K562 (cell line): Measurements from ENCODE around the gene SAE1. TPM values are rescaled to one million over a fixed set of nuclear protein-coding genes. Genes with fewer than 3 reads are reported as not detected.

Source experiments
- CEBPG ChIP-seq, 3 experiments: fragments of 200-800 bp in 1 of 3; sonication (Bioruptor generic) in 1 of 3; sonication (generic) in 1 of 3; formaldehyde crosslinking in 1 of 3; IDR thresholded peaks in 2 of 3; conservative IDR thresholded peaks in 1 of 3; 2 replicates each; pipeline versions ENCODE4 v1.6.1 to v1.8.0; 2016 to 2022; ENCODE audit warnings: missing compliant biosample characterization in 2 of 3, missing genetic modification characterization in 2 of 3, mild to moderate bottlenecking in 1 of 3, missing genetic modification reagents in 1 of 3
- DACH1 ChIP-seq: fragments of 450-650 bp; IDR thresholded peaks from 2 replicates; pipeline ENCODE4 v1.6.1; 2018; ENCODE audit not compliant: partially characterized antibody
- EHMT2 ChIP-seq: fragments of 450-650 bp; IDR thresholded peaks from 2 replicates; pipeline ENCODE4 v1.6.1; 2018; ENCODE audit warnings: antibody characterized with exemption
- GTF2F1 ChIP-seq: IDR thresholded peaks from 2 replicates; pipeline ENCODE4 v1.6.1; 2011; ENCODE audit warnings: low read depth, low read length, improper control_type of control experiment
- KLF1 ChIP-seq: fragments of 450-650 bp; IDR thresholded peaks from 2 replicates; pipeline ENCODE4 v1.6.1; 2016; ENCODE audit warnings: missing genetic modification characterization, missing compliant biosample characterization
- MYC ChIP-seq, 2 experiments: fragments of 250-450 bp in 1 of 2; sonication (Bioruptor Pico) in 1 of 2; IDR thresholded peaks; 2 replicates each; pipeline versions ENCODE4 v1.5.1 to v1.6.1; 2012 to 2021; ENCODE audit warnings: low read depth in 2 of 2, borderline replicate concordance in 1 of 2, improper control_type of control experiment in 1 of 2, low read length in 1 of 2, mild to moderate bottlenecking in 1 of 2, moderate library complexity in 1 of 2
- NCOA1 ChIP-seq: fragments of 450-650 bp; IDR thresholded peaks from 2 replicates; pipeline ENCODE4 v1.6.1; 2016; ENCODE audit warnings: low read depth
- RBM25 ChIP-seq: fragments of 200-400 bp; formaldehyde crosslinking; IDR thresholded peaks from 2 replicates; pipeline ENCODE4 v1.6.1; 2018; ENCODE audit warnings: low read length, low read depth, moderate library complexity; ENCODE audit not compliant: severe bottlenecking
- TBL1XR1 ChIP-seq, 2 experiments: IDR thresholded peaks; 2 replicates each; pipeline ENCODE4 v1.6.1; 2012; ENCODE audit warnings: improper control_type of control experiment in 2 of 2, low read length in 2 of 2, mild to moderate bottlenecking in 1 of 2
- ZBTB26 ChIP-seq: fragments of 450-650 bp; formaldehyde crosslinking; IDR thresholded peaks from 2 replicates; pipeline ENCODE4 v1.4.0; 2022; ENCODE audit warnings: missing genetic modification characterization
- ZBTB9 ChIP-seq: fragments of 450-650 bp; formaldehyde crosslinking; IDR thresholded peaks from 2 replicates; pipeline ENCODE4 v1.4.0; 2020; ENCODE audit warnings: mild to moderate bottlenecking, moderate library complexity
- ZNF217 ChIP-seq: sonication (generic); formaldehyde crosslinking; IDR thresholded peaks from 2 replicates; pipeline ENCODE4 v1.8.0; 2022; ENCODE audit warnings: mild to moderate bottlenecking, missing genetic modification reagents
- ZNF263 ChIP-seq: sonication (generic); formaldehyde crosslinking; IDR thresholded peaks from 2 replicates; pipeline ENCODE4 v1.8.0; 2022; ENCODE audit warnings: mild to moderate bottlenecking, missing genetic modification reagents, borderline replicate concordance
- polyA plus RNA-seq, 8 experiments: library from polyadenylated mRNA; depleted of rRNA in 4 of 8; stranded (reverse) in 5 of 8; unstranded in 3 of 8; fragments of >200 nt; fragmentation: Nextera tagmentation in 2 of 8; fragmentation: Illumina TruSeq in 1 of 8; extraction: Ambion mirVana in 2 of 8; extraction: Trizol in 1 of 8; gene quantifications; 2 replicates each; pipeline versions ENCODE4 v1.2.1 to v1.2.3, GENCODE V29; 2011 to 2014; ENCODE audit warnings: inconsistent platforms in 1 of 8, missing spikeins in 1 of 8
- total RNA-seq, 7 experiments: library from RNA; depleted of rRNA in 6 of 7; stranded (reverse); fragments of >200 nt in 6 of 7; fragmentation: Illumina TruSeq in 2 of 7; extraction: Trizol in 2 of 7; gene quantifications; 2 replicates each; pipeline versions ENCODE4 v1.2.1 to v1.2.3, GENCODE V29; 2011 to 2021; ENCODE audit warnings: low replicate concordance in 1 of 7
- TF ChIP-seq, protein P1 (sequence below), 3 experiments: fragments of 200-800 bp in 1 of 3; fragments of 250-450 bp in 1 of 3; fragments of 450-650 bp in 1 of 3; sonication (Bioruptor Pico) in 1 of 3; sonication (Bioruptor generic) in 1 of 3; formaldehyde crosslinking in 1 of 3; IDR thresholded peaks; 2 replicates each; pipeline versions ENCODE4 v1.6.1 to v1.8.0; 2016 to 2022; ENCODE audit warnings: mild to moderate bottlenecking in 2 of 3, missing genetic modification characterization in 2 of 3, missing compliant biosample characterization in 1 of 3, moderate library complexity in 1 of 3
- TF ChIP-seq, protein P2 (sequence below): fragments of 450-650 bp; formaldehyde crosslinking; IDR thresholded peaks from 2 replicates; pipeline ENCODE4 v1.4.0; 2020; ENCODE audit warnings: mild to moderate bottlenecking, moderate library complexity

Gene SAE1
- total and polyA plus RNA-seq, 9 of the 15 experiments (the other 6 are each of a cell fraction or from before 2014, with no cell fraction given): 82.8 to 299 (median 217) TPM

DNA sequence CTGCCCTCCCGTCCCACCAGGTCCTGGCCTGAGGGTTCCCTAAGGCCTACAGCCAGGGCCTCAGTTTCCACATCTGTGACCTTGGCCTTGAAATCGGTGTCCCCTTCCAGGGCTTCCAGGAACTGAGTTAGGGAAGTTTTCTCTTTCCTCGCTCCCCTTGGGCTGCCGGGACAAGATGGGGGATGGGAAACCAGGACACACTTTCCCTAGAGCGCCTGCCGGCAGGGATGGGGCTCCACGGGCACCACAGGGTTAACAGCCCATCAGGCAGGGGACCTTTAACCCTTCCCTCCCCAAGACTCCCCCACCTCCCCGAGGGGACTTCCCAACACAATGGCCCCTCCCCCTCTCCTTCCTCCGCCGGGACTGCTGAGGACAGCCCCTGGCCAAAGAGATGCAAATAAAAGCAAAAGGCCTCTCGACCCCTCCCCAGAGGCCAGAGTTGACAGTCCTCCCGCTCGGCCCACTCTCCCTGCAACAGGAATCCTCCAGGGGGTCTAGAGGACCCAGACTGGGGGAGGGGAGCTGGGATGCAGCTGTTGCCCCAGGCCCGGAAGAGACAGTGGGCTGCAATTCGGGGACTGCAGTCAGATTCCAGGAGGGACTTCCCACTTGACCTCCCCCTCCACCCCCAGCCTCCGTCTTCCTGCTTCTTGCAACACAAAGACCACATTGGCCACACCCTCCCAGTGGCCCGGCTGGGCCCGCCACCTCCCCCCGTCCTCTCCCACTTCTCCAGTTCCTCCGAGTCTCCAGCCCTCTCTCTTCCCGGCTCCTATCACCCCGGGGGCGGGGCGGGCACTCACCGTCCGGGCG, 96.9 kb downstream of the SAE1 start (continued):
- peak; percentile 65; the same call in 1 of the 2 replicates for TF ChIP-seq KLF1 (tag)
- TF ChIP-seq NCOA1: peak; percentile 67; the same call in 1 of the 2 replicates
- peak; percentile 84 for TF ChIP-seq CEBPG (CRISPR knock-in tag; IDR thresholded peaks at IDR 0.05)
- TF ChIP-seq CEBPG (tag; conservative IDR thresholded peaks at IDR 0.05 in 1 of 2, IDR thresholded peaks at IDR 0.05 in 1 of 2): peak; percentile 90 to 92
- peak; percentile 85 for TF ChIP-seq DACH1
- peak; percentile 40 for TF ChIP-seq MYC (IDR thresholded peaks at IDR 0.05; ENCODE audit: low read depth, low read length)
- 0 out of 2 replicates have a peak, but pooled peaks have one; percentile 16 for TF ChIP-seq MYC (CRISPR knock-in tag; IDR thresholded peaks at IDR 0.05; ENCODE audit: borderline replicate concordance, low read depth)
- TF ChIP-seq, protein P1, sequence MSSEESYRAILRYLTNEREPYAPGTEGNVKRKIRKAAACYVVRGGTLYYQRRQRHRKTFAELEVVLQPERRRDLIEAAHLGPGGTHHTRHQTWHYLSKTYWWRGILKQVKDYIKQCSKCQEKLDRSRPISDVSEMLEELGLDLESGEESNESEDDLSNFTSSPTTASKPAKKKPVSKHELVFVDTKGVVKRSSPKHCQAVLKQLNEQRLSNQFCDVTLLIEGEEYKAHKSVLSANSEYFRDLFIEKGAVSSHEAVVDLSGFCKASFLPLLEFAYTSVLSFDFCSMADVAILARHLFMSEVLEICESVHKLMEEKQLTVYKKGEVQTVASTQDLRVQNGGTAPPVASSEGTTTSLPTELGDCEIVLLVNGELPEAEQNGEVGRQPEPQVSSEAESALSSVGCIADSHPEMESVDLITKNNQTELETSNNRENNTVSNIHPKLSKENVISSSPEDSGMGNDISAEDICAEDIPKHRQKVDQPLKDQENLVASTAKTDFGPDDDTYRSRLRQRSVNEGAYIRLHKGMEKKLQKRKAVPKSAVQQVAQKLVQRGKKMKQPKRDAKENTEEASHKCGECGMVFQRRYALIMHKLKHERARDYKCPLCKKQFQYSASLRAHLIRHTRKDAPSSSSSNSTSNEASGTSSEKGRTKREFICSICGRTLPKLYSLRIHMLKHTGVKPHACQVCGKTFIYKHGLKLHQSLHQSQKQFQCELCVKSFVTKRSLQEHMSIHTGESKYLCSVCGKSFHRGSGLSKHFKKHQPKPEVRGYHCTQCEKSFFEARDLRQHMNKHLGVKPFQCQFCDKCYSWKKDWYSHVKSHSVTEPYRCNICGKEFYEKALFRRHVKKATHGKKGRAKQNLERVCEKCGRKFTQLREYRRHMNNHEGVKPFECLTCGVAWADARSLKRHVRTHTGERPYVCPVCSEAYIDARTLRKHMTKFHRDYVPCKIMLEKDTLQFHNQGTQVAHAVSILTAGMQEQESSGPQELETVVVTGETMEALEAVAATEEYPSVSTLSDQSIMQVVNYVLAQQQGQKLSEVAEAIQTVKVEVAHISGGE (CRISPR knock-in tag; IDR thresholded peaks at IDR 0.05): peak in 1 of 3 experiments; percentile 56; a peak in 1 of 6 replicates
- peak; percentile 88 for TF ChIP-seq RBM25
- TF ChIP-seq EHMT2: 0 out of 2 replicates have a peak, but pooled peaks have one; percentile 19
- TF ChIP-seq ZBTB9 (CRISPR knock-in tag): peak; percentile 88
- TF ChIP-seq GTF2F1: no peak
- peak; percentile 18 to 63; a peak in 1 of 4 replicates for TF ChIP-seq TBL1XR1 (IDR thresholded peaks at IDR 0.05; ENCODE audit: low read length in 2 of 2)
- no peak for TF ChIP-seq ZNF217
- TF ChIP-seq, protein P2, sequence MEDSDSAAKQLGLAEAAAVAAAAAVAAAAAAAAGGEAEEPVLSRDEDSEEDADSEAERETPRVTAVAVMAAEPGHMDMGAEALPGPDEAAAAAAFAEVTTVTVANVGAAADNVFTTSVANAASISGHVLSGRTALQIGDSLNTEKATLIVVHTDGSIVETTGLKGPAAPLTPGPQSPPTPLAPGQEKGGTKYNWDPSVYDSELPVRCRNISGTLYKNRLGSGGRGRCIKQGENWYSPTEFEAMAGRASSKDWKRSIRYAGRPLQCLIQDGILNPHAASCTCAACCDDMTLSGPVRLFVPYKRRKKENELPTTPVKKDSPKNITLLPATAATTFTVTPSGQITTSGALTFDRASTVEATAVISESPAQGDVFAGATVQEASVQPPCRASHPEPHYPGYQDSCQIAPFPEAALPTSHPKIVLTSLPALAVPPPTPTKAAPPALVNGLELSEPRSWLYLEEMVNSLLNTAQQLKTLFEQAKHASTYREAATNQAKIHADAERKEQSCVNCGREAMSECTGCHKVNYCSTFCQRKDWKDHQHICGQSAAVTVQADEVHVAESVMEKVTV: 0 out of 2 replicates have a peak, but pooled peaks have one; percentile 6
- TF ChIP-seq ZNF263: peak; percentile 45; the same call in 1 of the 2 replicates
- no peak for TF ChIP-seq ZBTB26 (CRISPR knock-in tag)
